GM18505 (cell line): ENCODE measurements around the gene BATF3.
"Not testable (repeated sequence)": the region's sequence is repeated elsewhere in the genome, so short reads cannot be mapped to it uniquely, and the experiment has no call there.

Experiments
- ATAC-seq: cut with Tn5 transposase; IDR thresholded peaks from one replicate; pipeline ENCODE4 v1.9.1; 2021; ENCODE audit not compliant: unreplicated experiment
- POLR2A ChIP-seq: IDR thresholded peaks from 4 replicates; pipeline ENCODE4 v1.6.1; 2011; ENCODE audit warnings: borderline replicate concordance; ENCODE audit not compliant: insufficient read depth, insufficient read length; ENCODE audit errors: extremely low read depth

BATF3 gene

DNA sequence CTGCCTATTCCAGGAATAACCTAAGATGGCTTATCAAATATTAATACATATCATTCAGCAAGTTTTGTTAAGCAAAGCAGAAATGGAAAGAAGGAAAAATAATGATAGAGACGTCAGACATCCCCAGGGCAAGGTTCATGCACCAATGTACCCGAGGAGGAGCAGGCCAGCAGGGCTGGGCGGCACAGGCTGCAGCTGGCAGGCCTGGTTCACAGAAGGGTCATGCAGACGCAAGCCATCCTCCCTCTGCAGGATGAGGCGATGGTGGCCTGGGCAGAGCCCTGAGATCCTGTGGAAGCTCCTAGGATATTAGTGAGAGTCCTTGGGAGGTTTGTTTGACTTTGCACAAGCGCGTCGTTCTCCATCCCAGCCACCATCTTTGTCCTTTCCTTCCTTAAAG, 30.0 kb downstream of the BATF3 start:
- no peak for ATAC-seq
- no peak for TF ChIP-seq POLR2A

DNA sequence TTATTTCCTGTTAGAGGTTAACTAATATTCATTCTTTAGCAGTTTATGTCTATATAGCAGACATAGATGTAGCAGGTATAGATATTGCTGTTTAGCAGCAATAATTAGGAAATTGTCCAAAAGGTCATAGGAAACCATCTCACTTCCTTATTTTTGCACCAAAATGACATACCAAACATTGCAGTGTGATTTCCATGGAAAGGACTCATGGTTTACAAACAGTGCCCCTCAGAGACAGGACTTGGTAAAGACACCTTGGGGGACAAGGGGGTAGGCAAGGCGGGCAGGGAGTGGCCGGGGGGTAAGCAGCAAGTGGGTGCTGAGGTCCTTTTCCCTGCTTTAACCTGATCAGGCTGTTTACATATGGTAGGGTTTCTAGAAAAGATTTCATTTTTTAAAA, 30.5 kb downstream of the BATF3 start:
- TF ChIP-seq POLR2A: no peak
- no peak for ATAC-seq

DNA sequence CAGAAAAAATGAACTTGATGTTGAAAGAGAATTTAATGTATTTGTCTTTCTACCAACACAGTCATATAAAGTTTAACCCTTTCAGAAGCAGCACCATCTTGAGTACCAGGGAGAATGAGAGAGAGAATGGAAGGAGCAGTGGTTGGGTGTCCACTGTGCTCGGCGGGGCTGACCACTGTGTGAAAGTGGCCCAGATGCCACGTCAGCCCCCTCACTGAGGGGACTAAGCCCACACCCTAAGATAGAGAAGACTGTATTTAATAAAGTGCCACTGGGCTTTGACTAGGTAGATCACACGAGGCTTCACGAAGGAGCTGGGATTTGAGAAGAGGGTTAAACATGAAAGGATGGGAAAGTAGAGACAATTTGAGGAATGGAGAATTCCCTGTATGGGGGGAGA, 31.2 kb downstream of the BATF3 start:
- ATAC-seq: no peak
- no peak for TF ChIP-seq POLR2A

DNA sequence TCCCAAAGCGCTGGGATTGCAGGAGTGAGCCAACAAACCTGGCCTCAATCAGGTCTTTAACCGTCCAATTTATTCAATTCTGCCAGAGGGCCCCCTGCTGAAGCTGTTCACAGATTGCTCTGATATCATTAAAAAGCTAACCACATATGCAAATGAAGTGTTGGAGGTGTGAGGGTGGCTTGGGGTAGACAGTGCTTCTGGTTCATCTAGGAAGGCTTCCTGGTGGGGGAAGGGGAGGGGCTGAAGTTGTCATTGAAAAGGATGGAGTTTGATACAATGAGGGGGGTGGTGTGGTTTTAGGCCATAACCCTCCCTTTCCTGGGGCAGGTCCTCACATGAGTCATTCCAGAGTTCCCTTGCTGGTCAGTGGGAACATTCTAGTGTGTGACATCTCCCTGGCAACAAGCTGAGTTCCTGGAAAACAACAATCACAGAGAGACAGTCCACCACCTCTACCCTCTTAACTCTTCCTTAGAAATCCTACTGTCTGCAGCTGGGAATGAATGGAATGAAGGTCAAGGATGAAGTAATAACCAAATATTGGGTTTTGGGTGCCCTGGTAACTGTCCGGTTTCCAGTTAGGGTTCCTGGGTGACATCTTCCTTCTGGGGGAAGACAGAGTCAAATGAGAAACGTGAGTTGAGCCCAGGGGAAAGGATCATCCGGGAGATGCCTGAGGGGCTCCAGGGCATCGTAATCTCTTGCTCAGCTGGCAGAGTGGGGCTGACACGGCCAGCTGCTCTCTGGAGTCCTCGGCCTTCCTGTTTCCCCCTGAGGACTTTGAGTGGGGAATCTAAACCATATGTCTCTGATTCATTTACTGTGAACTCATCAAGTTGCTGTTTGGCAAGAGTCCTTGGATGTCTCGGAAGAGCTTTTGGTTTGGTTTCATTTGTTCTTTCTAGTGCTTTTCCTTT, 32.2 kb downstream of the BATF3 start:
- TF ChIP-seq POLR2A: no peak
- no peak for ATAC-seq

DNA sequence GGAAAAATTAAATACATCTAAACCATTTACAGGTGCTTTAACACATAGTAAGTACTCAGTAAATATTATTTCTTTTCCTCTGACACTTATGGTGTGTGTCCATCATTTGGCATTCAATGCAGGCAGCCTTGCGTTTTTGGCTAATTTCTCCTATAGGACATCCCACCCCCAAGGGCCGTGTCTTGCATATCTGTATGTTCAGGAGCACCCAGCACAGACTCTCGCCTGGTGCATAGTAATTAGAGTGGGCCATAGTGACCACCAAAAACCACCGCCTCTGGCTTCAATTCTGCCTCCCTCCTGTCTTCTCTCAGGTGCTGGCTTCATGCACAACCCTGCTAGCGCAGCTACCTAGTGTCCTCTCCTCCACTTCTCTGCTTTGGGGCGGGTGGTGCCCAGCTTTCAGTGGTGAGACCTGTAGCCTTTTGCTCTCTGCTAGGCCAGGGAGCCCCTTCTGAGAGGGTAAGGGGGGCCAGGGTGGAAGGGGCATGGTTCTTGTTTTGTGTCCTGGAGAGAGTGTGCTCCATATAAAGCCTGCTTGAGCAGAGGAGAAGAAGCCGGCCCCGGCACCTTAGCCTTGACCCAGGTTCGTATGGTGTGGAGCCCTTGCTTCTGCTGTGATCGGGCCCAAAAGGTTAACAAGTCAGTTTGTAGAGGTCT, 33.4 kb downstream of the BATF3 start:
- no peak for TF ChIP-seq POLR2A
- no peak for ATAC-seq

DNA sequence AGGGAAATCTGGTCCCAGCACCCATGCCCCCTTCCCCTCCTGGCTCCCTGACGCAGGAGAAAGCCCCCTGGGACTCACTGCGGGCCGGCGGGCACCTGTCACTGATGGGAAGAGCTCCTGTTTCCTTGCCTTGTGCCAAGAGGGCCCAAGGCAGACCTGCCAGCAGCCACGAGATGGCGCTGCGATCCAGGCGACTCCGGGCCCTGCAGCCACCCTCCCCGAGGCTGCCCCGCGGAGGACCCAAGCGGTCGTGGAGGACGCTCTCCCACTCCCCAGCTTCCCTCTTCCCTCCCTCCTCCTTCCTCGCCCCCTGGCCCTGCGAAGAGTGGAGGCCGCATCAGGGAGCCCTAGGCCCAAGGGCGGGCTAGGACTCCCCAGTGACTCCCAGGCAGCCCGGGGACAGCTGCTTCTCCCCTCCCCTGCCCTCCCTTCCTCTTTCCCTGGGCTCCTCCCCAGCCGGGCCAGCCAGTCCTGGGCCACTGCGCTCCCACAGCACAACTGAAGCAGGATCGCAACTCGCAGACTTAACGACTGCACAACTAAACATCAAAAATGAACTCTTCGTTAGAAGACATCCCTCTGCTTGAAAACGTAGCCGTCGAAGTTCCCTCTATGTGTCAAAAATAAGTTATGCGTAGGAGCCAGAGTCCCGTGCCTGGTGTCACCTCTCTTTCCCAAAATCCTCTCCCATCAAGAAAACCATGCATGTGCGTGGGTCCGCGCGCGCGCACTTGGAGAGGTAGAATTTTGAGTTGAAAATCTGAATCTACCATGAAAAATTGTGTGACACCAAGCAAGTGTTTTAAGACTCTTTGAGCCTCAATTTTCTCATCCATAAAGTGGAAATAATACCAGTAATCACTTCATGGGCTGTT, 34.2 kb downstream of the BATF3 start:
- peak; percentile 80 for ATAC-seq
- TF ChIP-seq POLR2A: no peak

DNA sequence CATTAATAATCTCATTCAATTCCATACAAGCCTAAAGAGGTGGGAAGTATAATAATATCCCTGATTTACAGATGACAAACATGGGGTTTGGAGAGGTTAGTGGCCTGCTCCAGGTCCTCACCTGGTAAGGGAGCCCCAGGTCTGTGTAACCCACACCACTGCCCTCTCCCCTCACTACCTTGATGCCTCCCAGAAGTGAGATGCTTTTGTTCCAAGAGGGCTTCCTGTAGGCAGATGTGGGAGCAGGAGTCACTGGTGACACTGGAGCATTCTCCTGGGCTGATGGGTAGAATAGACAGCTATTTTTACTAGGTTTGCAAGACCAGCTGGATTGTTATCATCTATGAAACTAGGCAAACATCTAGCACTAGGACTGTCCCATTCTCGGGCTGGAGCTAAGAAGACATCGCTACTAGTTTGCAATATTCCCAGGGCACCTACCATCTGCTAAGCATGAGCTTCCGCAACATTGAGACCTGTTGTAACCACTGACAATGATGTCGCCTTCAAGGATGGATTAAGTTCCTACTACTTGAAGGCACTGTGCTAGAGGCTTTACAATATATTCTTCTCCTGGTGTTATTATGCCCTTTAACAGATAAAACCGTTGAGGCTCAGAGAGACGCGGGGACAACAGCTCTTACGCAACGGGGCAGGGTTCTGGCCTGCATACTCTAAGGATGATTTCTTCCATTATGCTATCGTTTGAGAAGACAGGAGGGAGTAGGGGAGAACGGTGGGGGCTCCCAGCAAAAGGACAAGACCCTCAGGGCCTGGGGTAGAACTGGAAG, 35.0 kb downstream of the BATF3 start:
- ATAC-seq: no peak
- TF ChIP-seq POLR2A: no peak

DNA sequence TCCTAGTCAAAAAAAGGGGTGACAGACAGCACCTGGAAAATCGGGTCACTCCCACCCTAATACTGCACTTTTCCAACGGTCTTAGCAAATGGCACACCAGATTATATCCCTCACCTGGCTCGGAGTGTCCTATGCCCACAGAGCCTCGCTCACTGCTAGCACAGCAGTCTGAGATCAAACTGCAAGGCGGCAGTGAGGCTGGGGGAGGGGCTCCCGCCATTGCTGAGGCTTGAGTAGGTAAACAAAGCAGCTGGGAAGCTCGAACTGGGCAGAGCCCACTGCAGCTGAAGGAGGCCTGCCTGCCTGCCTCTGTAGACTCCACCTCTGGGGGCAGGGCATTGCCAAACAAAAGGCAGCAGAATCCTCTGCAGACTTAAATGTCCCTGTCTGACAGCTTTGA, 41.4 kb downstream of the BATF3 start:
- ATAC-seq: not testable (repeated sequence)

DNA sequence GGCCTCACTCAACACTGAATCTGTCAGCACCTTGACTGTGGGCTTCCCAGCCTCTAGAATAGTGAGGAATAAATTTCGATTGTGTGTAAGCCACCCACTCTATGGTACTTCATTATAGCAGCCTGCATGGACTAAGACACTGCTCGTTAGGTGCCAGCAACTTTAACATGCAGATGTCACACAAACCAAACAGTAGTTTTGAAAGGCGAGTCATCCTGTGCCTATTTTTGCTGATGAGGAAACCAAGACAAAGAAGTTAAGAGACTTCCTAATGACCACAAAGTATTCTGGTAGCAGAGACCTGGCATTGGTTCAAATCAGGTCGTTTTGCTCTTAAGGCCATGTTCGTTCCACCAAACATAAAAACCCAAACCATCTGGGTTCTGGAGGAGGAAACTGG, 42.9 kb downstream of the BATF3 start:
- no peak for ATAC-seq
- no peak for TF ChIP-seq POLR2A

DNA sequence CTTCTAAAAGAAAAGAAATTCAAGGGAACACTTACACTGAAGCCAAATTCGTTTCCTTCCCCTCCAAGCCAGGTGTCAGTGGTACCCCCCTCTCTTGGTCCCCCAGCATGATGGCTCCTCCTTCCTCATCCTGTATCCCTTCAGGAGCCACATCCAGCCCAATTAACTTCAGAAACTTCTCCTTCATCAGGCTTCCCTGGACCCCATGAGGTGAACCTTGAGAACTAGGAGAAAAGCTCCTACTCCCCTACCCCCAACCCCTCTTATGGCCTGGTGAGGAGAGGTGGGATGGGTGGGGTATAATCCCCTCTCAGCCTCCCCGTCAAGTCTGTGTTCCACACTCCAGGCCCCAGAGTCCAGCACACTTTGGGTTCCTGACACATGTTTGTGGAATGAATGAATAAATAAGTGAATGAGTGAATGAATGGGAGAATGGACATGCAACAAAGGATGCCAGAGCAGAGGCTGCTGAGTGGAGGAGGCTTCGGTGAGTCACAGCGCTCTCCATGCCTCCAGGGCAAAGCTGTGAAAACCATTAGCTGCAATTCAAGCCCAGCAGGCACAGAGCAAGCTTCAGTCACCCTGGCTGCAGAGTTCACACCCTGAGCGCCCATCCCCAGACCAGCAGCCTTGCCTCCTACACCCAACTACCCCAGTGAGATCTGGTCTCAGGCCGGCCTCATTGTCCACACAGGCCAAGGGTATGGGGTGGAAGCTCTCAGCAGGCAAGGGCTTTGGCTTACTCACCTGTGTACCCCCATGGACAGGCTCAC, 43.8 kb downstream of the BATF3 start:
- ATAC-seq: no peak
- no peak for TF ChIP-seq POLR2A

DNA sequence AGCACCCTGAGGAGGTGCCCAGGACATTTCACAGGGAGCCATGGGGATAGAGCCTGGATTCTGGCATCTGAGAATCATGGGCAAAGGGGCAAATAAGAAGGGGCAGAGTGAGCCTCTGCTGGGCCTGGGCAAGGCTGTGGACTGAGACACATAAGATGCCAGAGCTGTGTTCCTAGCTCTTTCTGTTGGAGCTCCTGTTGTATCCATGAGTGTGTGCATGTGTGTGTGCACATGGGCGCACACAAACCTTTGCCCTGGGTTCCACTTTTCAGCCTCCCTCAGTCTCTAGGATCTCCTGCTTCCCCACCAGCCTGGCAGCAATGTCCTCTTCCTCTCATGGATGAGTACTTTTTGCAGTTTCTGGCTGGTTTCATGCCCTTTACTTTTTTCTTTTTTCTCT, 47.0 kb downstream of the BATF3 start:
- ATAC-seq: no peak
- no peak for TF ChIP-seq POLR2A

DNA sequence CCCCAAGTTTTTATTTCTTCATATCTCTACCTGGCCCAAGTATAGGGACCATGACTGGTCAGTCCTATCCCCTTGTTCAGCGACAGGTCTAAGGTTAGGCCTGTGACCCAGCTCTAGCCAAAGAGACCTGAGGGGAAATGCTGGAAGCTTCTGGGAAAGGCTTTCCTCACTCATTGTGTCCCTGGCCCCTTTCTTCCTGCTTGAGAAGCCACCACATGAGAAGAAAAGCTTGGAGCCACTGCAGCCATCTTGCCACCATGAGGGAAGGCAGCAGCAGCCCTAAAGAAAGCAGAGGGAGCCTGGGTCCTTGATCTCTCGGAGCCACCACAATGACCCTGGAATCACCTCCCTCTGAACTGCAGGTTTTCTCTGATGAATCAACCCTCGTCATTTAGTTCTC, 47.7 kb downstream of the BATF3 start:
- ATAC-seq: no peak
- no peak for TF ChIP-seq POLR2A

DNA sequence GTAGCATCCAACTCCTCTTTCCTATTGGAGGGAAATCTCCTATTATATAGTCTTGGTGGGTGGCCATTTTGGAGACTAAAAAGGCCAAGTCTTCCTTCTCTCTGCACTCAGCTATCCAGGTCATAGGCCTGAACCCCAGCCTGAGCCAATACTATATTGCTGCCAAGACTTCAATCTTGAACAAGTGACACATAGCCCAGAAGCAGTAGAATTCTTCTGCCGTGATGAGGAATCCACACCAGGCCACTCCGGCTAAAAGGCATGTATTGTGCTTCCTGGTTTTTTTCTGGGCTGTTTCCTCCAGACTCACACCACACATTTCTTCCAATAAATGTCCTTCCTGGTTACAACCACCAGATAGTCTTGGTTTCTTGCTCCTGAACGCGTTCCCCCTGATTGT, 48.1 kb downstream of the BATF3 start:
- no peak for ATAC-seq
- no peak for TF ChIP-seq POLR2A

DNA sequence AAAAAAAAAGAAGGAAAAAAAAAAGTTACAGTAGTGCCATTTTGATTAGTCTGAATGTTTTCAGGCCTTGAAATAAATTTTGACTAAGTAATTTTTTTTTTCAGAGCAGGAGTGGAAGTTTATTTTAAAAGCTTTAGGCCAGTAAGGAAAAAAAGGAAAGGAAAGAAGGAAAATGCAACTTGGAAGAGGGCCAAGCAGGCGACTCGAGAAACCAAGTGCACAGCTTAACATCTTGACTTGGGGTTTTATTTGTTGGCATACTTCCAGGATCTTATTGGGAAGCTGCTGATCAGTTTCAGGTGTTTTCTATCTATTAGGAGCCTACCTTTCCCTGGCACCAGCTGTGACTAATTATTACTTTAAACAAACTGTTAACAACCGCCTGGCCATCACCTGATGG, 49.4 kb downstream of the BATF3 start:
- no peak for ATAC-seq

More for the DNA sequence above, 49.4 kb downstream of the BATF3 start:
- TF ChIP-seq POLR2A: no peak
